NCI-H748 (cell line): Measurements from ENCODE around the gene NR2F6.
A peak's percentile ranks its signal among the peaks of the same experiment; 100 is the strongest.

Experiments used
- DNase-seq: peaks from one replicate; lab custom pipeline; 2025; ENCODE audit not compliant: unreplicated experiment; lab: John Stamatoyannopoulos, UW

The NR2F6 gene

GRCh38 chr19:17264641-17264979 lies 18.9 kb upstream of the NR2F6 start, which contains the start of gene USHBP1:
USHBP1 (minus strand) TSS chr19:17264745; CDS start chr19:17264299, 446 bp downstream.
- DNase-seq, result no peak

- no peak for DNase-seq
Observed at GRCh38 chr19:17263712-17264640, 18.3 kb upstream of the NR2F6 start.

GRCh38 chr19:17262557-17262956 lies 16.8 kb upstream of the NR2F6 start:
- no peak for DNase-seq

- DNase-seq, result peak; percentile 81
Observed at GRCh38 chr19:17260842-17261325, 15.2 kb upstream of the NR2F6 start.

GRCh38 chr19:17259934-17260333 lies 14.2 kb upstream of the NR2F6 start:
- no peak for DNase-seq

GRCh38 chr19:17259118-17259780 lies 13.5 kb upstream of the NR2F6 start:
- DNase-seq, result no peak

GRCh38 chr19:17256130-17256529 lies 10.4 kb upstream of the NR2F6 start:
- DNase-seq, result no peak

GRCh38 chr19:17255150-17255621 lies 9.5 kb upstream of the NR2F6 start:
- DNase-seq, result peak; percentile 10

GRCh38 chr19:17254636-17255035 lies 8.9 kb upstream of the NR2F6 start:
- DNase-seq, result no peak

GRCh38 chr19:17249887-17250548 lies 4.3 kb upstream of the NR2F6 start:
- no peak for DNase-seq

GRCh38 chr19:17248011-17248776 lies 2.5 kb upstream of the NR2F6 start:
- peak; percentile 19 for DNase-seq

- peak; percentile 59 for DNase-seq
Observed at GRCh38 chr19:17246681-17247425, 1.1 kb upstream of the NR2F6 start.

GRCh38 chr19:17244618-17245534 lies 843 bp downstream of the NR2F6 start:
- peak; percentile 13 for DNase-seq

- peak; percentile 21 for DNase-seq
Observed at GRCh38 chr19:17243830-17244617, 1.7 kb downstream of the NR2F6 start.

GRCh38 chr19:17243211-17243829 lies 2.4 kb downstream of the NR2F6 start:
- DNase-seq, result no peak

GRCh38 chr19:17242431-17243208 lies 3.1 kb downstream of the NR2F6 start:
- DNase-seq, result no peak

- no peak for DNase-seq
Observed at GRCh38 chr19:17240826-17241399, 4.8 kb downstream of the NR2F6 start.
